ENCODE measurements around the gene ZDHHC24. TPM values are rescaled to one million over a fixed set of nuclear protein-coding genes. Genes with fewer than 3 reads are reported as not detected.

Gene ZDHHC24
- 8.8 and 10.6 TPM in 2 replicates for total RNA-seq

GRCh38 chr11:66545701-66546367 is at the start of gene ZDHHC24:
TSS of gene ZDHHC24 (minus strand) at chr11:66546048. CDS start at chr11:66546003, 45 bp downstream.

GRCh38 chr11:66592457-66593302 is 46.8 kb upstream of the ZDHHC24 start, which contains the start of the genes CCDC87 and CCS:
TSS of gene CCDC87 (minus strand) at chr11:66593063. CDS start at chr11:66593015, 48 bp downstream.
TSS of gene CCS (plus strand) at chr11:66593185. CDS start at chr11:66593262, 77 bp downstream.

GRCh38 chr11:66568124-66568916 is 22.5 kb upstream of the ZDHHC24 start, which contains the start of gene CTSF:
TSS of gene CTSF (minus strand) at chr11:66568606. CDS start at chr11:66568486, 120 bp downstream.

GRCh38 chr11:66546368-66546965 is 619 bp upstream of the ZDHHC24 start, which contains the start of gene ACTN3:
TSS of gene ACTN3 (plus strand) at chr11:66546903. CDS start at chr11:66546938, 35 bp downstream.

GRCh38 chr11:66510271-66510989 is 35.4 kb downstream of the ZDHHC24 start, which contains the start of gene BBS1:
TSS of gene BBS1 (plus strand) at chr11:66510635. CDS start at chr11:66510660, 25 bp downstream.

GRCh38 chr11:66480117-66480938 is 65.5 kb downstream of the ZDHHC24 start, which contains the start of gene DPP3:
TSS of gene DPP3 (plus strand) at chr11:66480434. CDS start at chr11:66482201, 1,767 bp downstream.

Other genes starting within 250 kb of the ZDHHC24 start
- 21.9 and 23.3 TPM in 2 replicates for gene CD248, start 229.0 kb downstream of the ZDHHC24 start, total RNA-seq
- 19.5 and 25.9 TPM in 2 replicates for gene RIN1, start 209.6 kb downstream of the ZDHHC24 start, total RNA-seq
- gene BRMS1, start 200.9 kb downstream of the ZDHHC24 start, total RNA-seq, result 50.1 and 58.0 TPM in 2 replicates
- gene B4GAT1, start 198.4 kb downstream of the ZDHHC24 start, total RNA-seq, result 38.4 and 46.9 TPM in 2 replicates
- gene SLC29A2, start 174.3 kb downstream of the ZDHHC24 start, total RNA-seq, result under 0.01 and 0.12 TPM in 2 replicates
- gene NPAS4, start 125.0 kb downstream of the ZDHHC24 start, total RNA-seq, result not detected in 2 replicates
- 32.0 and 32.1 TPM in 2 replicates for gene MRPL11, start 107.2 kb downstream of the ZDHHC24 start, total RNA-seq
- gene PELI3, start 79.1 kb downstream of the ZDHHC24 start, total RNA-seq, result 11.1 TPM in 2 replicates
- 41.3 and 58.4 TPM in 2 replicates for gene DPP3, start 65.6 kb downstream of the ZDHHC24 start, total RNA-seq
- 25.4 and 28.5 TPM in 2 replicates for gene BBS1, start 35.4 kb downstream of the ZDHHC24 start, total RNA-seq
- 0.06 TPM in 1 of 2 replicates, not detected in the other for gene ACTN3, start 855 bp upstream of the ZDHHC24 start, total RNA-seq
- gene CTSF, start 22.6 kb upstream of the ZDHHC24 start, total RNA-seq, result 8.1 and 8.6 TPM in 2 replicates
- 0.26 and 0.44 TPM in 2 replicates for gene CCDC87, start 47.0 kb upstream of the ZDHHC24 start, total RNA-seq
- gene CCS, start 47.1 kb upstream of the ZDHHC24 start, total RNA-seq, result 43.0 and 60.5 TPM in 2 replicates
- gene RBM14, start 70.6 kb upstream of the ZDHHC24 start, total RNA-seq, result 21.4 and 24.4 TPM in 2 replicates
- gene RBM4, start 92.7 kb upstream of the ZDHHC24 start, total RNA-seq, result 110 and 124 TPM in 2 replicates
- gene RBM4B, start 131.8 kb upstream of the ZDHHC24 start, total RNA-seq, result 25.1 and 28.4 TPM in 2 replicates
- gene SPTBN2, start 183.2 kb upstream of the ZDHHC24 start, total RNA-seq, result 1.2 and 3.2 TPM in 2 replicates